Measurements from ENCODE around the gene ARPC5. TPM values are rescaled to one million over a fixed set of nuclear protein-coding genes. Genes with fewer than 3 reads are reported as not detected.

ARPC5 gene
- total and polyA plus RNA-seq, 2 of the 8 experiments (the other 6 are each of a cell fraction or from before 2014, with no cell fraction given), result 24.0 to 60.8 TPM

GRCh38 chr1:183589874-183590243 is 45.7 kb downstream of the ARPC5 start:
- FAIRE-seq, result no peak
- H2AK5ac ChIP-seq (ENCODE audit: low read depth, low read length), result no peak overlapping the region
- TF ChIP-seq NANOG (IDR thresholded peaks at IDR 0.05; ENCODE audit: insufficient read depth, low read depth, low read length, poor library complexity, severe bottlenecking) (no peak), TEAD4 (IDR thresholded peaks at IDR 0.05; ENCODE audit: low read depth, low read length) (no peak), KDM1A (IDR thresholded peaks at IDR 0.05; ENCODE audit: borderline replicate concordance, low read length) (no peak), EP300 (IDR thresholded peaks at IDR 0.05; ENCODE audit: borderline replicate concordance in 1 of 2, low read depth in 2 of 2, low read length in 2 of 2) (no peak), ATF3 (IDR thresholded peaks at IDR 0.05; ENCODE audit: insufficient read depth, low read depth, low read length) (no peak)

More at GRCh38 chr1:183589874-183590243, 45.7 kb downstream of the ARPC5 start:
- no peak overlapping the region for H3K4me2 ChIP-seq (ENCODE audit: insufficient read depth in 1 of 2, low read depth in 2 of 2, low read length in 2 of 2)
- H4K91ac ChIP-seq (replicated peaks; ENCODE audit: insufficient read length, low read length), result no peak overlapping the region
- no peak overlapping the region for H3K4me3 ChIP-seq (ENCODE audit: extremely low read depth in 1 of 4, insufficient read depth in 2 of 4, low read depth in 3 of 4, low read length in 4 of 4)
- POLR2A ChIA-PET (ENCODE audit: partially characterized antibody), result no interaction called here
- H2BK5ac ChIP-seq (ENCODE audit: low read depth, low read length), result no peak overlapping the region
- no peak overlapping the region for H4K5ac ChIP-seq (ENCODE audit: insufficient read length, low read depth, low read length)
- no peaks in the 10 kb centered on the region for H3K9me3 ChIP-seq (ENCODE audit: insufficient read depth in 2 of 2, low read depth in 1 of 2, low read length in 1 of 2)
- 0 out of 2 replicates have a peak overlapping the region, but pooled peaks have one; percentile 45 for H2AFZ ChIP-seq (ENCODE audit: low read length)
- peaks cover 0 to 8% (median 5%) of the 10 kb centered on the region in 4 experiments; a peak in 5 of 7 replicates for H3K4me1 ChIP-seq (replicated peaks in 1 of 4; ENCODE audit: control insufficient read depth in 3 of 4, insufficient read depth in 4 of 4, low read length in 3 of 4)
- H3K14ac ChIP-seq (ENCODE audit: insufficient read length), result no peak overlapping the region
- no peaks in the 10 kb centered on the region for H4K20me1 ChIP-seq (replicated peaks in 1 of 2; ENCODE audit: control insufficient read depth in 1 of 2, insufficient read depth in 2 of 2, low read length in 2 of 2)
- H2BK12ac ChIP-seq (ENCODE audit: low read depth, low read length), result no peak overlapping the region
- no peak for DNase-seq (ENCODE audit: low read depth in 1 of 2, low spot score in 2 of 2)
- no peaks in the 10 kb centered on the region for H3K79me1 ChIP-seq (ENCODE audit: low read depth, low read length)
- H3K4ac ChIP-seq (replicated peaks; ENCODE audit: insufficient read length, low read depth, low read length), result no peak overlapping the region
- H3K27me3 ChIP-seq (replicated peaks in 1 of 4; ENCODE audit: control insufficient read depth in 3 of 4, extremely low read depth in 1 of 4, insufficient read depth in 3 of 4, low read length in 3 of 4), result no peaks in the 10 kb centered on the region
- 82% methylated on average over 4 of the region's 4 CpGs; no CpG with 5 or more reads in 1 of the 2 experiments for WGBS, 2 experiments (ENCODE audit: extremely low coverage in 1 of 2, insufficient coverage in 1 of 2, insufficient read length in 1 of 2, insufficient replicate concordance in 2 of 2, low coverage in 1 of 2, low lambda C conversion rate in 2 of 2, missing lambda C conversion rate in 1 of 2)
- H3K56ac ChIP-seq (replicated peaks; ENCODE audit: insufficient read length, low read depth, low read length), result no peak overlapping the region
- H2BK15ac ChIP-seq (ENCODE audit: low read length), result no peak overlapping the region
- H3K23ac ChIP-seq (ENCODE audit: insufficient read length), result no peak overlapping the region
- no peaks in the 10 kb centered on the region for H3K36me3 ChIP-seq (ENCODE audit: control insufficient read depth in 2 of 4, insufficient read depth in 4 of 4, low read length in 3 of 4)
- H2BK120ac ChIP-seq (replicated peaks; ENCODE audit: low read depth, low read length), result no peak overlapping the region
- H3K18ac ChIP-seq (ENCODE audit: extremely low read depth, low read length), result no peak overlapping the region
- no peak overlapping the region for H3K27ac ChIP-seq (ENCODE audit: low read depth, low read length)
- no peak overlapping the region for H4K8ac ChIP-seq (ENCODE audit: extremely low read depth, insufficient read depth, low read length)
- no peaks in the 10 kb centered on the region for H3K23me2 ChIP-seq (ENCODE audit: low read depth, low read length)
- H2BK20ac ChIP-seq (ENCODE audit: low read length), result no peak overlapping the region
- CTCF ChIA-PET (ENCODE audit: partially characterized antibody), result interaction anchor here (0.8 to 2.5 kb wide), 6 partner anchors 10 to 156 kb away, joined by 3 to 7 read pairs (median 4); no protein-coding TSS in a partner anchor
- no peak overlapping the region for H3K9ac ChIP-seq (replicated peaks in 1 of 4; ENCODE audit: extremely low read depth in 1 of 4, low read depth in 3 of 4, low read length in 3 of 4)
- no peaks in the 10 kb centered on the region for H3K79me2 ChIP-seq (ENCODE audit: control insufficient read depth in 1 of 2, insufficient read depth in 2 of 2, low read length in 2 of 2)
